T-cell (primary cell): Measurements from ENCODE around the gene NELFE. TPM values are rescaled to one million over a fixed set of nuclear protein-coding genes. Genes with fewer than 3 reads are reported as not detected.
"Not testable (repeated sequence)": the region's sequence is repeated elsewhere in the genome, so short reads cannot be mapped to it uniquely, and the experiment has no call there.

Source experiments
- ATAC-seq, 4 experiments: fragments of 200-7000 bp in 3 of 4; fragments of 150-1000 bp in 1 of 4; cut with Tn5 transposase; replicated peaks in 1 of 4; 1 replicate in 3 of 4; 2 replicates in 1 of 4; pipeline ENCODE4 v1.10.0; 2021; ENCODE audit warnings: moderate library complexity in 3 of 4, mild to moderate bottlenecking in 2 of 4, moderate number of reproducible peaks in 1 of 4
- CTCF ChIA-PET, 2 donors: fragments of 300-600 bp; sonication (Branson Sonifier 250); formaldehyde crosslinking; loops; one replicate each; lab custom pipeline; 2022; ENCODE audit warnings: antibody characterized with exemption in 2 of 2; lab: Charles Lee
- POLR2A ChIA-PET, 2 donors: fragments of 300-600 bp; sonication (Branson Sonifier 250); formaldehyde crosslinking; loops; one replicate each; lab custom pipeline; 2022; ENCODE audit warnings: antibody characterized with exemption in 2 of 2; lab: Charles Lee
- DNase-seq, 35 experiments: peaks; one replicate each; pipeline versions ENCODE4 v3.0.0 to v3.0.0-alpha.2; 2013 to 2023
- H3K27ac ChIP-seq: one replicate; pipeline ENCODE4 v1.5.1; 2013; ENCODE audit warnings: low read length
- H3K27me3 ChIP-seq, 2 experiments: replicated peaks in 1 of 2; 1 replicate in 1 of 2; 2 replicates in 1 of 2; pipeline versions ENCODE4 v1.6.1 to v1.7.0; 2013; ENCODE audit warnings: low read length in 1 of 2, mixed read lengths in 1 of 2; ENCODE audit not compliant: control insufficient read depth in 2 of 2, insufficient read depth in 2 of 2; ENCODE audit errors: extremely low read depth in 1 of 2
- H3K36me3 ChIP-seq, 2 donors: 1 replicate in 1 of 2; 2 replicates in 1 of 2; pipeline versions ENCODE4 v1.6.1 to v1.7.0; 2013; ENCODE audit warnings: low read length in 1 of 2; ENCODE audit not compliant: control insufficient read depth in 2 of 2, insufficient read depth in 1 of 2; ENCODE audit errors: extremely low read depth in 1 of 2
- H3K4me1 ChIP-seq, 2 experiments: 1 replicate in 1 of 2; 2 replicates in 1 of 2; pipeline versions ENCODE4 v1.6.1 to v1.7.0; 2013; ENCODE audit warnings: low read length in 2 of 2, mixed read lengths in 1 of 2; ENCODE audit not compliant: insufficient read depth in 2 of 2, control insufficient read depth in 1 of 2; ENCODE audit errors: extremely low read depth in 1 of 2
- H3K4me3 ChIP-seq, 2 donors: 1 replicate in 1 of 2; 2 replicates in 1 of 2; pipeline versions ENCODE4 v1.5.1 to v1.7.0; 2013; ENCODE audit warnings: mild to moderate bottlenecking in 2 of 2, low read length in 1 of 2, moderate library complexity in 1 of 2; ENCODE audit not compliant: control insufficient read depth in 1 of 2; ENCODE audit errors: extremely low read depth in 1 of 2
- H3K9me3 ChIP-seq: 2 replicates; pipeline ENCODE4 v1.7.0; 2013
- H3K27ac Mint-ChIP-seq, 2 donors: one replicate each; pipeline ENCODE4 v1.8.0; 2020 to 2021; ENCODE audit warnings: mild to moderate bottlenecking in 2 of 2, mixed read lengths in 2 of 2
- H3K27me3 Mint-ChIP-seq, 2 donors: one replicate each; pipeline ENCODE4 v1.8.0; 2021 to 2022; ENCODE audit warnings: mixed read lengths in 2 of 2
- H3K36me3 Mint-ChIP-seq: one replicate; pipeline ENCODE4 v1.8.0; 2021; ENCODE audit warnings: mixed read lengths
- H3K4me1 Mint-ChIP-seq, 3 donors: one replicate each; pipeline ENCODE4 v1.8.0; 2020 to 2022; ENCODE audit warnings: mixed read lengths in 3 of 3, mild to moderate bottlenecking in 1 of 3
- H3K4me3 Mint-ChIP-seq, 3 donors: one replicate each; pipeline ENCODE4 v1.8.0; 2020 to 2022; ENCODE audit warnings: mild to moderate bottlenecking in 3 of 3, mixed read lengths in 3 of 3, moderate library complexity in 3 of 3
- H3K9me3 Mint-ChIP-seq, 3 donors: one replicate each; pipeline ENCODE4 v1.8.0; 2020 to 2022; ENCODE audit warnings: mixed read lengths in 3 of 3
- WGBS: methylation state at CpG from one replicate; pipeline ENCODE4 v1.1.5; 2013; ENCODE audit warnings: missing lambda C conversion rate; ENCODE audit not compliant: insufficient coverage; 5-methylcytosine and 5-hydroxymethylcytosine counted together
- total RNA-seq, 35 experiments: library from RNA in 6 of 35; stranded (reverse) in 6 of 35; fragments of 120-200 nt in 1 of 35; gene quantifications; one replicate each; pipeline versions ENCODE4 v1.2.1 to v1.2.4 and lab custom pipeline; 2013 to 2026

Gene NELFE
- total RNA-seq, 5 donors from 2014 or later (not counting 1 experiment from before 2014, with no cell fraction given) = 47.5 to 51.0 (median 49.4) TPM

- DNase-seq, H3K9me3 ChIP-seq, H3K4me3 ChIP-seq, H3K36me3 Mint-ChIP-seq, H3K27me3 ChIP-seq, H3K27me3 Mint-ChIP-seq, H3K27ac ChIP-seq, H3K4me1 Mint-ChIP-seq, H3K4me1 ChIP-seq, ATAC-seq, H3K27ac Mint-ChIP-seq, H3K9me3 Mint-ChIP-seq, H3K36me3 ChIP-seq, CTCF ChIA-PET, POLR2A ChIA-PET, H3K4me3 Mint-ChIP-seq: not testable (repeated sequence)
- WGBS = no CpG with 5 or more reads among the region's 10 CpGs
These were observed 30.6 kb upstream of the NELFE start for GRCh38 chr6:31989363-31989762.

- H3K27me3 ChIP-seq, H3K4me3 Mint-ChIP-seq, ATAC-seq, H3K27ac Mint-ChIP-seq, H3K27me3 Mint-ChIP-seq, H3K27ac ChIP-seq, H3K36me3 ChIP-seq, H3K9me3 ChIP-seq, CTCF ChIA-PET, DNase-seq, H3K9me3 Mint-ChIP-seq, H3K4me3 ChIP-seq, POLR2A ChIA-PET, H3K36me3 Mint-ChIP-seq: not testable (repeated sequence)
- peaks cover 13 to 16% (median 14%) of the 10 kb centered on the region in 3 donors for H3K4me1 Mint-ChIP-seq
- WGBS = no CpG with 5 or more reads among the region's 7 CpGs
- H3K4me1 ChIP-seq = peaks cover 13 to 20% of the 10 kb centered on the region in 2 experiments
These were observed 23.0 kb upstream of the NELFE start, which contains the start of gene C4A for GRCh38 chr6:31981744-31982143. Gene C4A (plus strand): TSS chr6:31982057. CDS start chr6:31982108, 51 bp downstream.

GRCh38 chr6:31980998-31981397 is 22.2 kb upstream of the NELFE start:
- POLR2A ChIA-PET, H3K27me3 ChIP-seq, H3K27ac Mint-ChIP-seq, H3K9me3 ChIP-seq, H3K36me3 ChIP-seq, CTCF ChIA-PET, ATAC-seq, H3K27me3 Mint-ChIP-seq, H3K9me3 Mint-ChIP-seq, H3K4me3 ChIP-seq, H3K4me3 Mint-ChIP-seq, H3K27ac ChIP-seq, DNase-seq, H3K36me3 Mint-ChIP-seq: not testable (repeated sequence)
- peaks cover 13 to 20% of the 10 kb centered on the region in 2 experiments for H3K4me1 ChIP-seq
- no CpG with 5 or more reads among the region's 5 CpGs for WGBS
- H3K4me1 Mint-ChIP-seq = peaks cover 13 to 16% (median 14%) of the 10 kb centered on the region in 3 donors

- H3K4me3 Mint-ChIP-seq, H3K9me3 Mint-ChIP-seq, POLR2A ChIA-PET, H3K27me3 Mint-ChIP-seq, H3K27me3 ChIP-seq, H3K27ac ChIP-seq, ATAC-seq, H3K9me3 ChIP-seq, H3K4me3 ChIP-seq, H3K36me3 Mint-ChIP-seq, H3K36me3 ChIP-seq: not testable (repeated sequence)
- DNase-seq = peak in 1 of 35 experiments; percentile 10
- 80% methylated on average over 1 of the region's 13 CpGs for WGBS
- H3K4me1 ChIP-seq = peaks cover 13 to 20% of the 10 kb centered on the region in 2 experiments
- CTCF ChIA-PET = interaction anchor here in 1 of 2 donors (0.6 kb wide), 1 partner anchor 140 kb away, joined by 7 read pairs; no protein-coding TSS in a partner anchor
- peak overlapping the region; percentile 59 to 66 for H3K27ac Mint-ChIP-seq
- H3K4me1 Mint-ChIP-seq = peaks cover 13 to 16% (median 14%) of the 10 kb centered on the region in 3 donors
These were observed 21.6 kb upstream of the NELFE start for GRCh38 chr6:31980195-31980876.

- Mint-ChIP-seq H3K4me3 (peak overlapping the region in 1 of 3 donors; percentile 51), H3K27me3 (no peaks in the 10 kb centered on the region), H3K9me3 (no peaks in the 10 kb centered on the region), H3K27ac (peak overlapping the region in 1 of 2 donors; percentile 66), H3K4me1 (peaks cover 16 to 17% (median 16%) of the 10 kb centered on the region in 3 donors), H3K36me3 (peaks cover 8% of the 10 kb centered on the region)
- ChIA-PET POLR2A (no interaction called here), CTCF (no interaction called here)
- H3K9me3 ChIP-seq = no peaks in the 10 kb centered on the region
- WGBS = 63% methylated on average over 3 of the region's 3 CpGs
- H3K27ac ChIP-seq = peak overlapping the region; percentile 46
- ATAC-seq (peak in 2 of 4 experiments; percentile 36 to 51), DNase-seq (peak in 1 of 35 experiments; percentile 7)
- H3K4me1 ChIP-seq = peaks cover 13 to 20% of the 10 kb centered on the region in 2 experiments
- H3K27me3 ChIP-seq = no peaks in the 10 kb centered on the region
- peaks cover 0 to 8% of the 10 kb centered on the region in 2 donors for H3K36me3 ChIP-seq
- H3K4me3 ChIP-seq = no peak overlapping the region
These were observed 20.6 kb upstream of the NELFE start for GRCh38 chr6:31979238-31979898.

- ATAC-seq (peak in 1 of 4 experiments; percentile 16), DNase-seq (peak in 1 of 35 experiments; percentile 3)
- Mint-ChIP-seq H3K27me3 (no peaks in the 10 kb centered on the region), H3K4me3 (peak overlapping the region in 1 of 3 donors; percentile 51), H3K4me1 (peaks cover 17 to 21% (median 17%) of the 10 kb centered on the region in 3 donors), H3K9me3 (no peaks in the 10 kb centered on the region), H3K27ac (peak overlapping the region in 1 of 2 donors; percentile 84), H3K36me3 (peaks cover 8% of the 10 kb centered on the region)
- no CpG with 5 or more reads among the region's 5 CpGs for WGBS
- peaks cover 0 to 8% of the 10 kb centered on the region in 2 donors for H3K36me3 ChIP-seq
- peaks cover 13 to 20% of the 10 kb centered on the region in 2 experiments for H3K4me1 ChIP-seq
- ChIA-PET CTCF (no interaction called here), POLR2A (no interaction called here)
- peak overlapping the region; percentile 41 for H3K27ac ChIP-seq
- no peak overlapping the region for H3K4me3 ChIP-seq
- no peaks in the 10 kb centered on the region for H3K9me3 ChIP-seq
- H3K27me3 ChIP-seq = no peaks in the 10 kb centered on the region
These were observed 20.1 kb upstream of the NELFE start for GRCh38 chr6:31978831-31979230.
